ENCODE data around the gene CACNA1F.

DNA sequence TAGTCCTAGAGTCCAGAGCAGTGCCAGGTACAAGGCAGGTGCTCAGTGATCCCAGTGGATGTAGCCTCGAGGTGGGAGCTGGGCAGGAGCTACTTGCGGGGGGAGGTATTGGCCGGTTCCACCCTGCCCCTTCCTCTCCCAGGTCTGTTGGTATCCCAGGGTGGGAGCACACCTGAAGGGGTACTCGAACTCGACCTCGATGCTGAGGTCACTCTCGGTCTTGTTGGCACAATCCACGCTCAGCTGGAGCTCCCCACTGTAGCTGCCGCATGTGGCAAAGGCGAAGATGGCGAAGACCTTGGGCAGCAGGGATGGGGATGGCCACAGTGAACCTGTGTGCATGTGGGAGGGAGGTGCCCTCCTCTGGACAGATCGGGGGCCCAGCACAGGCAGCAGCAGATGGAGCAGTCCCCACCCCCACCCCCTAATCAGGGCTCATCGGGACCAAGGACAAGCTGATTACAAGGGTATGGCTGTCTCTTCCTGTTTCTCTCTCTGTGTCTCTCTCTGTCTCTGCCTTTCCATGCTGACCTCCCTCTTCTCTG is 35.5 kb downstream of the CACNA1F start:
- TF ChIP-seq, protein P1, sequence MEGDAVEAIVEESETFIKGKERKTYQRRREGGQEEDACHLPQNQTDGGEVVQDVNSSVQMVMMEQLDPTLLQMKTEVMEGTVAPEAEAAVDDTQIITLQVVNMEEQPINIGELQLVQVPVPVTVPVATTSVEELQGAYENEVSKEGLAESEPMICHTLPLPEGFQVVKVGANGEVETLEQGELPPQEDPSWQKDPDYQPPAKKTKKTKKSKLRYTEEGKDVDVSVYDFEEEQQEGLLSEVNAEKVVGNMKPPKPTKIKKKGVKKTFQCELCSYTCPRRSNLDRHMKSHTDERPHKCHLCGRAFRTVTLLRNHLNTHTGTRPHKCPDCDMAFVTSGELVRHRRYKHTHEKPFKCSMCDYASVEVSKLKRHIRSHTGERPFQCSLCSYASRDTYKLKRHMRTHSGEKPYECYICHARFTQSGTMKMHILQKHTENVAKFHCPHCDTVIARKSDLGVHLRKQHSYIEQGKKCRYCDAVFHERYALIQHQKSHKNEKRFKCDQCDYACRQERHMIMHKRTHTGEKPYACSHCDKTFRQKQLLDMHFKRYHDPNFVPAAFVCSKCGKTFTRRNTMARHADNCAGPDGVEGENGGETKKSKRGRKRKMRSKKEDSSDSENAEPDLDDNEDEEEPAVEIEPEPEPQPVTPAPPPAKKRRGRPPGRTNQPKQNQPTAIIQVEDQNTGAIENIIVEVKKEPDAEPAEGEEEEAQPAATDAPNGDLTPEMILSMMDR (IDR thresholded peaks at IDR 0.05; ENCODE audit: insufficient read depth, low read length, poor library complexity, severe bottlenecking): no peak
- no peak for TF ChIP-seq EZH2phosphoT487 (conservative IDR thresholded peaks at IDR 0.05; ENCODE audit: low read length)

All from SU-DHL-6 (cell line).